GM18858 (cell line): ENCODE measurements around the gene NAPEPLD.
"Not testable (repeated sequence)": the region's sequence is repeated elsewhere in the genome, so short reads cannot be mapped to it uniquely, and the experiment has no call there.

Experiments used
- ATAC-seq: cut with Tn5 transposase; IDR thresholded peaks from one replicate; pipeline ENCODE4 v1.9.1; 2021; ENCODE audit not compliant: unreplicated experiment

The NAPEPLD gene

DNA sequence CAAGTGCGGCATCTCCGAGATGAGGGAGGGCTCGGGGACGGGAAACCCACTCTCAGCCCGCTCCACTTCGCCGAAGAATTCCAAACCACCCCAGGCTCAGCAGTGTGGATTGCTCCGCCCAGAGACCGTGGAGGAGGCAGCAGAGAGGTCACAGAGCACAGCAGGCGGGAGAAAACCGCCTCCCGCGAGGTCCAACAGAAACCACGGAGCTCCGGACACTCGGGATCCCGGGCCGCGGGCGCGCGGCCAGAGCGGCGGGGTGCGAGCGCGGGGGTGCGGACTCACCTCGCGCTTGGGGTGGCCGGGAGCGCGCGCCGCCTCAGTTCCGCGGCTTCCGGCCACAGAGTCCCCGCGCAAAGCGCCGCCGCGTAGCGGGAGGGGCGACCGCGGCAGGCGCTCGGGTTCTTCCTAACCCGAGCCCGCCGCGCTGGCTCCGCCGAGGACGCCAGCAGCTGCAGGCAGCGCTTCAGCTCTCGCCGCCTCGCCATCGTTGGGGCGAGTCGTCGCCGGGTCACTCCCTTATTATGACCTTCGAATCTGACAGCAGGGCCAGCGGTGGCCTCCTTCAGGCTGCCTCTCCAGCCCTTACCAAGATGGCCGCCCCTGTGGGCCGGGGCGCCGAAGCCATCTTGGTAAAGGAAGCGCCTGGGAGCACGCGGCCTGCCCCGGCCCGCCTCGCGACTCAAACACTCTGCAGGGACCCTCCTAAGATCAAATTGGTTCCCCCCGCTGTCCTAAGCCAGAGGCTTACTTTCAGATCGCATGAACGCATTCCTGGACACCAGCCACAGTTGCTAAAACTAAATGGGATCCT, at the start of gene NAPEPLD:
Gene NAPEPLD (minus strand): TSS at position 106 of the 814 bp plus-strand sequence. CDS start 20,323 bp downstream, outside the sequence.
- ATAC-seq = peak; percentile 81

- ATAC-seq = not testable (repeated sequence)
Measured at GRCh38 chr7:103198079-103198478, 49.2 kb upstream of the NAPEPLD start.

DNA sequence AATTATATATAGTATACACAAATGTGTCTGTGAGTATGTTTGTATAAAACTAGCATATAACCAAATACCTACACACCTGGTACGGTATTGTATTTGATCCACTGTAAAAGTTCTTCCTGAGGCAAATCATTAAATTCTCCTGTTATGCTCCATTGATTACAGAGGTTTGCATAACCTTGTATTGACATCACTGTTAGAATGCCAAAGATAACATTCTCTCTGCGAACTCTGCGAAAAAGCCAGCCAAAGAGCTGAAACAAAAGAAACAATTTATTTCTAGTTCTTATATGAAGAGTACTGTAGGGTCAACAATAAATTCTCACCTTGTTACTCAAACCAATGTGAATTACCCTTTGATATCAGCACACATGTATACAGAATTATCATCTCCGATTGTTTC, 46.5 kb upstream of the NAPEPLD start:
- ATAC-seq = not testable (repeated sequence)

GRCh38 chr7:103172415-103173146, 23.7 kb upstream of the NAPEPLD start:
- ATAC-seq = not testable (repeated sequence)

DNA sequence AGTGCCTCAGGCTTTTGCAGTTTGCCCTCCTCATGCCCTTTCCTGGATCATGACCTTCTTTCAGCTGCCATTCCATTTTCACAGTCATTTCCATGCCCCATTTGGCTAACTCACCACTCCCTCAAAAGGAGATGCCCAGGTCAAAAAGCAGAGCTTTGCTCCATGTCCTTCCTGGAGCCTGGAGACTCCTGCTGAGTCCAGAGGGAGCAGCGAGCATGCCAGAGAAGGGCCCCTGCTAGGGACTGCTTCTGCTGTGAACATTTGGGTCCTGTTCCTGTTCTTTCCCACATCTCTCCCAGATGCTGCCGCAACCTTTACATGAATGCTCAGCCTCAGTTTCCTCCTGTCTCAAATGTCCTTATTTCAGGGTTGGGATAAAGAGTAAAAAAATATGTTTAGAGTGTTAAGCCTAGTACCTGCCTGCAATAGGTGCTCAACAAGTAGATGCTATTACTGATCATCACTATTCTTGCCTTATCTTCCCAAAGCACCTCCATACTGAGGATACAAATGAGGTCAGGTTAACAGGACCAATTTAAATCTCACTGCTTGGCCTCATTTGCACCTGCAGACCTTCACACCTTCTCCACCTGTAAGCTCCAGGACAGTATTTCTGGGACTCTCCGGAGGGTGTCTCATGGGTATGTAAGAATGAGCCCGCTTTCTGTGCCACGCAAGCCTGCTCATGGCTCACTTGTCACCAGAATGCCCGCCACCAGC, 23.0 kb upstream of the NAPEPLD start:
- ATAC-seq = not testable (repeated sequence)

- not testable (repeated sequence) for ATAC-seq
Measured at GRCh38 chr7:103166921-103167544, 18.1 kb upstream of the NAPEPLD start.

GRCh38 chr7:103163087-103163825, 14.4 kb upstream of the NAPEPLD start:
- ATAC-seq = not testable (repeated sequence)

- not testable (repeated sequence) for ATAC-seq
Measured at GRCh38 chr7:103162641-103163040, 13.7 kb upstream of the NAPEPLD start.

- ATAC-seq = not testable (repeated sequence)
Measured at GRCh38 chr7:103161998-103162616, 13.2 kb upstream of the NAPEPLD start.

- not testable (repeated sequence) for ATAC-seq
Measured at GRCh38 chr7:103159072-103159471, 10.2 kb upstream of the NAPEPLD start.

GRCh38 chr7:103155331-103156024, 6.6 kb upstream of the NAPEPLD start:
- ATAC-seq = peak; percentile 46

GRCh38 chr7:103154042-103154441, 5.1 kb upstream of the NAPEPLD start:
- no peak for ATAC-seq

- not testable (repeated sequence) for ATAC-seq
Measured at GRCh38 chr7:103152744-103153617, 4.1 kb upstream of the NAPEPLD start.

DNA sequence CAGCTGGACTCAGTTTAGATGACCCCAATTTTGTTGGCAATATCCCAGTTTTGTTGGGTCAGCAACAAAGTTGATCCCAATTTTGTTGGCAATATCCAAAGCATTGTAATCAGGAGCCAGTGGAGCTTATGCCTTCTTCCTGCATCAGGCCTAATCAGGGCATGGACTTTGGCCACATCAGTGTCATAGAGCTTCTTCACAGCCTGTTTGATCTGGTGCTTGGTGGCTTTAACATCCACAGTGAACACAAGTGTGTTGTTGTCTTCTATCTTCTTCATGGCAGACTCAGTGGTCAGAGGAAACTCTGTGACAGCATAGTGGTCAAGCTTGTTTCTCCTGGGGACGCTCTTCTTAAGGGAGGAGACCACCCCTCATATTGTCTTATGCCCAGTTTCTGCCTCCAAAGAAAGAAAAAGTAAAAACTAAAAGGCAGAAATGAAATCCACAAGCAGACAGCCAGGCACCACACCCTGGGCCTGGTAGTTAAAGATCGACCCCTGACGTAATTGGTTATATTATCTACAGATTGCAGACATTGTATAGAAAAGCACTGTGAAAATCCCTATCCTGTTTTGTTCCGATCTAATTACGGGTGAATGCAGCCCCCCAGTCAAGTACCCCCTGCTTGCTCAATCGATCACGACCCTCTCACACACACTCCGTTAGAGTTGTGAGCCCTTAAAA, 3.2 kb upstream of the NAPEPLD start:
- ATAC-seq = not testable (repeated sequence)

GRCh38 chr7:103150192-103150591, 1.3 kb upstream of the NAPEPLD start:
- ATAC-seq = no peak

DNA sequence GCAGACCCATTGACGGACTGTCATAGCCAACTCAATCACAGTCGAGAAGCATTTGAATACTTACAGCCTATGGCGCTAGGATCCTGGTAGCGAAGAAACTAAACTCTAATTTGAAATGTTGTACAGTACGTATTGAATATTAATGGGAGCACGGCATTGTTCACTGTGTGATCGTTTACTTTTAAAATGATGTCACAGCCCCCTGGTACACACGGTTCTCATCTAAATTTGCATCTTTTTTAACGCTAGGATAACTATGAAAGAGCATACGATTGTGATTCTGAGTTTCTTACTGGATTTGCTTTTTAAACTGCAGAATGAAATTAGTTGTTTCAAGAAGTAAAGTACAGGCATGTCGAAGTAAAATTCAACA, 895 bp upstream of the NAPEPLD start:
- ATAC-seq = no peak

DNA sequence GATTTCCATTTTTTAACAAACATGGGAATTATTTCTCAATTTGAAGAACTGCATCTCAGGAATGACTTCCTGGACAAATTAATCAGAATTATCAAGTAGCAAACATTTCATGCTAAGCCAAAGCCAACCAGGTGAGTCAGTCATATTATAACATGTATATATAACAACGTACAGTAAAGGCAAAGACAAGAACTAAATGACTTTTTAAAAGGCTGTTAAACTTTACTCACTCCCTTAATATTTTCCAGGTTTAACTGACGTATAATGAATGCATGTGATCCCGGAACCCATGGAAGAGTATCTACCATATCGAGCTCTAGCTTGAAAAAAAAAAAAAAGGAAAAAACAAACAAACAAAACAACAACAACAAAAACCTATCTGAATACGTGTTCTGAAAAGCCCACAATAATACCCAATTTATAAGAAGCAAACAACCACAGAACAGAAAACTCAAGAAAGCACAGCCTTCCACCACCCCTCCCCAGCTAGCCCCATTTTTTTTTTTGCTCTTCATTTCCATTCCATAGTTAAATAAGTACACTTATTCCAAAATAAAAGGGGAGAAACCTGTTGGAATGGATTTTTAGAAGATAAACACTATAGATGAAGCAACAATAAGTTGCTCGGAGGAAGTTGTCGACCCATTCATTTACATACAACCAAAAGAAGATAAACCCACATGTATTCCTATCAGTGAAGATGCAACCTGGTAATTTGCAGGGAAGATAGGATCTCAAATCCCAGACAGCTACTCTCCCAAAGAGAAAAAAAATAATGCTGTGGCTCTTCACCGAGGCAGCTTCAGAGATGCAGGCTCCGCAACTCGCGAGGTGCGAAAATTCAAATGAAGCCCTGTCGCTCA, 537 bp downstream of the NAPEPLD start:
- no peak for ATAC-seq
